Fibroblast of lung (primary cell): ENCODE data around the gene TRPC1.

Experiments used
- CTCF ChIP-seq, 2 donors: IDR thresholded peaks in 1 of 2; conservative IDR thresholded peaks in 1 of 2; 1 replicate in 1 of 2; 2 replicates in 1 of 2; pipeline ENCODE4 v1.5.1; 2011 to 2012; ENCODE audit warnings: low read length in 2 of 2, control low read depth in 1 of 2, inconsistent platforms in 1 of 2, low read depth in 1 of 2, mild to moderate bottlenecking in 1 of 2
- EZH2 ChIP-seq: IDR thresholded peaks from 2 replicates; pipeline ENCODE4 v1.5.1; 2012; ENCODE audit warnings: low read length, control low read depth, mild to moderate bottlenecking; ENCODE audit errors: missing control alignments

- TF ChIP-seq CTCF (conservative IDR thresholded peaks at IDR 0.05 in 1 of 2, IDR thresholded peaks at IDR 0.05 in 1 of 2; ENCODE audit: low read depth in 1 of 2, low read length in 2 of 2), result no peak
- no peak for TF ChIP-seq EZH2
Measured at GRCh38 chr3:142754494-142754893, 30.7 kb downstream of the TRPC1 start.
